Stimulated activated effector memory CD8-positive, alpha-beta T cell treated with anti-CD3 and anti-CD28 coated beads, Interleukin-12 subunit alpha, Interleukin-12 subunit beta, amount 100 ng/mL, for 72 hours (primary cell): ENCODE measurements around the gene STPG1.

Source experiments
- ATAC-seq: fragments of 150-1000 bp; cut with Tn5 transposase; 2 replicates; pipeline ENCODE4 v1.10.0; 2021
- DNase-seq, 2 donors: peaks; one replicate each; pipeline ENCODE4 v3.0.0; 2021 to 2022; ENCODE audit warnings: low spot score in 2 of 2
- H3K27ac Mint-ChIP-seq: one replicate; pipeline ENCODE4 v1.8.0; 2022; ENCODE audit warnings: mild to moderate bottlenecking, mixed read lengths
- H3K36me3 Mint-ChIP-seq: one replicate; pipeline ENCODE4 v1.8.0; 2022; ENCODE audit warnings: mild to moderate bottlenecking, mixed read lengths
- H3K4me1 Mint-ChIP-seq: one replicate; pipeline ENCODE4 v1.8.0; 2022; ENCODE audit warnings: mixed read lengths
- H3K4me3 Mint-ChIP-seq: one replicate; pipeline ENCODE4 v1.8.0; 2022; ENCODE audit warnings: mild to moderate bottlenecking, mixed read lengths
- H3K9me3 Mint-ChIP-seq: one replicate; pipeline ENCODE4 v1.8.0; 2022; ENCODE audit warnings: mixed read lengths

STPG1 gene

DNA sequence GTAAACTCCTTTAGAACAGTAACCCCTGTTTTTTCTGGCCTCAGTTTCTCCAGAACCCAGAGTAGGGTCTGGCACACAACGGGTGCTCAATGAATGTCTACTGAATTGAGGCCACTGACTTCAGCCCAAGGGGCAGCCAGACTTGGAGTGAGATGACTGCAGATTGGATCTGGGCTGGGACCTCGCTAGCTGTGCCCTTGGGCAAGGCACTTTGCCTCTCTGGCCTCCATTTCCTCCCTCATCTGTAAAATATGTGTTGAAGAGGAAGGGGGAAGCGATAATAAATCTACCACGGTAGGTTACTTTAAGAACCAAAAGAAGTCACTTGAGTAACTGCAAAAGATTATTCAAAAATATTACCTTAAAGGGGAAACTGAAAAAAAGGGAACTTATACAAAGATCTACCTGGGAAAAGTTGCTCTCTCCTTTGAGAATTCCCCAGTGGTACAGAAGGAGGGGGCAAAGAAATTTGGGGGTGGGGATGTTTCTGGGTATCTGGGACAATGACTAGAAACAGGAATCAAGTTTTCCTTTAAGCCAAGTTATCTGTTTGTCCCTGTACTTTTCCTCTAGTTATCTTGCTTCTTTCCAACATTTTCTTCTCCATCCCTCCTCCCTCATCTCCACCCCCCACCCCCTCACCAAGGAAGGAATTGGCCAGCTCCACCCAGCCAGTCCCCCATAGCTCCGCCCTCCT lies 94.8 kb downstream of the STPG1 start:
- H3K36me3 Mint-ChIP-seq: peaks cover 5% of the 10 kb centered on the region
- no peak overlapping the region for H3K27ac Mint-ChIP-seq

DNA sequence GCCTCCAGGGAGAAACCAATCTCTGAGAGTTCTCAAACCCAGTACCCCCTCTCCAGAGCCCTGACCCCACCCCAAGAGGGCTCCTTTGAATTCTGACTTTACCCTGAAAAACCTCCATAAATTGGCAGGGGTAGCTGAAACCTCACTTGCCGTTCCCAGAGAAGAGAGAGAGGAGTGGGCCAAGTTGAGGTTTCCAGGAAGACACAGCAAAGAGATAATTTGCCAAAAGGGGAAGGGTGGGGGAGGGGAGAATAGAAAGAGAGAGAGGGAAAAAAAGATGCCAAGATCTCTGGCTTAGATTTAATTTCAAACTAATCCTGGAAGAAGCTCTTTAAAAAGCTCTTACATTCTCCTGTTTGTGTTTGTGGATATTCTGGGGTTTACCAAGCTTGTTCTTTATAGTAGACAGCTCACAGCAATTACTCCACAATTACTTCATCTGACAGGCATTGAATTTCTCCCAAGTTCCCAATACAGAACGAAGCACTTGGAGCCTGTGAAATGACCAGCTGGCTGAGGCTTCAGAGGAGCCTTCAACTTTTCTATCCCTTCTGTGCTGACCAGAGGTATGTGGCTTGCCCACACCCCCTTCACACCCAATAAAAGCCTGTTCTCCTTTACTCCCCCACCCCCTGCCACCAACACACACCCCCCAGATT lies 95.5 kb downstream of the STPG1 start:
- peaks cover 5% of the 10 kb centered on the region for H3K36me3 Mint-ChIP-seq
- peaks cover 42% of the 10 kb centered on the region for H3K4me1 Mint-ChIP-seq
- no peak for ATAC-seq
- no peak overlapping the region for H3K27ac Mint-ChIP-seq
- no peak overlapping the region for H3K4me3 Mint-ChIP-seq
- no peak for DNase-seq
- no peaks in the 10 kb centered on the region for H3K9me3 Mint-ChIP-seq

More for the DNA sequence above, 94.8 kb downstream of the STPG1 start:
- DNase-seq: no peak
- no peak for ATAC-seq
- peak overlapping the region; percentile 46 for H3K4me3 Mint-ChIP-seq
- peaks cover 42% of the 10 kb centered on the region for H3K4me1 Mint-ChIP-seq
- H3K9me3 Mint-ChIP-seq: no peaks in the 10 kb centered on the region

DNA sequence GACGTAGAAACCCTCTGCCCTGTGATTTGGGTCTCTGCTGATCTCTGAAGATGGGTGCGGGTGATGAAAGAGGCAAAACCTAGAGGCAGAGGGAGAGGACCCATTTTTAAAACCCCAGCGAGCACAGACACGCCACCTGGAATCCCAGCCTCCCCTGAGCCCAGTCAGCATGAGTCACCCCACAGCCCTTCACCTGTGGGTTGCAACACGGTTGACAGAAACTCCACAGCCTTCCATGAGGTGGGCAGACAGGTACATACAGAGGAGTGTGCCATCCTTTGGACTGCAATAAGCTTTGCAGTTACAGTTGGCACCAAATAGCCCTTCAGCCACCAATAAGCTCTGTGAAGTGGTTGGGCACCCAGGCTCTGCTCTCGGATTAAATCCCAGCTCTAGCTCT lies 96.5 kb downstream of the STPG1 start:
- Mint-ChIP-seq H3K4me1 (peaks cover 38% of the 10 kb centered on the region), H3K9me3 (no peaks in the 10 kb centered on the region), H3K4me3 (no peak overlapping the region), H3K27ac (no peak overlapping the region), H3K36me3 (peaks cover 5% of the 10 kb centered on the region)
- DNase-seq (no peak), ATAC-seq (no peak)

DNA sequence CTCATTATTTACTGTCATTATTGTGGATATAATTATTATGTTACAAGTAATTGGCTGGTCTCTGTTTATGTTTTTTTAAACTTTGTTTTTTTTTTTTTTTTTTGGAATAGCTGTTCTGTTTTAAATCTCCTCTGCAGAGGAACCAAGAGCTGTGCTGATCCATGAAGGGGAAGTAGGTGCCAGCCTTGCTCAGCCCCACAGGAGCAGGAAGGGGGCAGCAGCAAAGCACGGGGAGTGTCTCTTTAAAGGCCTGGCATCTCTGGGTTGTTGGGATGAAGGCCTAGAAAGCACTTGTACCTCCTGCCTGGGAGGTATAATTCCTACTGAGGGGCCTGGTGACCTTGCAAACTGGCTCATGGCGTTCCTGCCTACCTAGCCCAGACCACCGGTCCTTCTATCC lies 96.9 kb downstream of the STPG1 start:
- ATAC-seq (no peak), DNase-seq (no peak)
- no peak overlapping the region for H3K4me3 Mint-ChIP-seq
- peaks cover 34% of the 10 kb centered on the region for H3K4me1 Mint-ChIP-seq
- H3K9me3 Mint-ChIP-seq: no peaks in the 10 kb centered on the region
- no peak overlapping the region for H3K27ac Mint-ChIP-seq
- H3K36me3 Mint-ChIP-seq: peaks cover 5% of the 10 kb centered on the region

DNA sequence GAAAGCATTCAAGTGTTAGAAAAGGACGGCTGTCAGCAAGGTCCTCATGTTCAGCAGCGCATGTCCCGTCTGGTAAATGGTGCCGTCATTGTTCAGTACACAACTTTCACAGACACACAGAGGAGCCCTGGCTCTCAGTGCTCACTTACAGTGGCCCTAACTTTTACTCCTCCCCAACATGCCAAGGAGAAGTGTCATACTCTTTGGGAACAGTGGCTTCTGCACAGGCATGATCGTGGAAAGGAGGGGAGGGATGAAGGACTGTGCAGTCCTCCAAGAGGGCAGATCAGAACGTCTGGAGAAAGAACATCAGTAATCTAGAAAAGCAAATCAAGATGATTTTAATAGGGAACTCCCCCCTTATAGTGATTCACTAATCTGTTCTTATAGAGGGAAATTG lies 98.2 kb downstream of the STPG1 start:
- H3K27ac Mint-ChIP-seq: no peak overlapping the region
- ATAC-seq: no peak
- no peaks in the 10 kb centered on the region for H3K9me3 Mint-ChIP-seq
- peaks cover 21% of the 10 kb centered on the region for H3K4me1 Mint-ChIP-seq
- no peak overlapping the region for H3K4me3 Mint-ChIP-seq
- no peak for DNase-seq
- peaks cover 5% of the 10 kb centered on the region for H3K36me3 Mint-ChIP-seq

DNA sequence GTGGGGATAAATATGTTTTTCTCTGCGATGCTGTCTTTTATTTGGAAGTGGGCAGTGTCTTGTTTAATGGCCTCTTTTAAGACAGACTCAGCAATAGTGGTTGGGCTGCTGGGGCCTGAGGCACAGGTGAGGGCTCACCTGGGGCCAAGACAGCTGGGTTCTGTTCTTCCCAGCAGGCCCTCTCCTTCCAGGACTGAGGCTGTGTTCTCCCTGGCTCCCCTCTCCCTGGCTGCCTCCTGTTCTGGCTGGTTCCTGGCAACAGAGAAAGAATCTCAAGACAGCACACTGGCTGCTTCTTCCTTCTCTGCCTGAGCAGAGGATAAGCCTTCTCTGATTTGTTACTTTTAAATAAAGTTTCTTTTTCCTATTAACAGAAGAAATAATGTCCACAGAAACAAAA lies 101.8 kb downstream of the STPG1 start:
- no peak for DNase-seq
- no peak overlapping the region for H3K27ac Mint-ChIP-seq
- no peak overlapping the region for H3K4me3 Mint-ChIP-seq
- H3K4me1 Mint-ChIP-seq: no peaks in the 10 kb centered on the region
- ATAC-seq: no peak
- H3K9me3 Mint-ChIP-seq: no peaks in the 10 kb centered on the region
- no peaks in the 10 kb centered on the region for H3K36me3 Mint-ChIP-seq

DNA sequence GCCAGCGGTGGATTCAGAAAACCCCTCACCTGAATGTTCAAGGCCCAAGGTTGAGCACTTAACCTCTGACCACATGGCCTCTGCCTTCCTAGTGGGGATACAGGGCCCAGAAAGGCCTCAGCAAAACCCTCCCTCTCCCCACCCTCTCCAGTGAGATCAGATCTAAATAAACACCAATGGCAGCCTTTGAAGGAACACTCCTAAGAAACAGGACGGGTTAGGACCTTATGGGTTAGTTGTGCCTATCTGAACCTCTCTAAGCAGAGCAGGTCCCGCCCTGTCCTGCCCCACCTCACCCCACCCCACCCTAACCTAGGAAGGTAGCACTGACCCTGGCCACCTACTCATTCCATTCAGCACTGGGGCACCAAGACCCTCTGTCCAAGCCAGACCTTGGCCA lies 102.3 kb downstream of the STPG1 start:
- DNase-seq (no peak), ATAC-seq (no peak)
- Mint-ChIP-seq H3K4me3 (no peak overlapping the region), H3K27ac (no peak overlapping the region), H3K9me3 (no peaks in the 10 kb centered on the region), H3K4me1 (no peaks in the 10 kb centered on the region), H3K36me3 (no peaks in the 10 kb centered on the region)

DNA sequence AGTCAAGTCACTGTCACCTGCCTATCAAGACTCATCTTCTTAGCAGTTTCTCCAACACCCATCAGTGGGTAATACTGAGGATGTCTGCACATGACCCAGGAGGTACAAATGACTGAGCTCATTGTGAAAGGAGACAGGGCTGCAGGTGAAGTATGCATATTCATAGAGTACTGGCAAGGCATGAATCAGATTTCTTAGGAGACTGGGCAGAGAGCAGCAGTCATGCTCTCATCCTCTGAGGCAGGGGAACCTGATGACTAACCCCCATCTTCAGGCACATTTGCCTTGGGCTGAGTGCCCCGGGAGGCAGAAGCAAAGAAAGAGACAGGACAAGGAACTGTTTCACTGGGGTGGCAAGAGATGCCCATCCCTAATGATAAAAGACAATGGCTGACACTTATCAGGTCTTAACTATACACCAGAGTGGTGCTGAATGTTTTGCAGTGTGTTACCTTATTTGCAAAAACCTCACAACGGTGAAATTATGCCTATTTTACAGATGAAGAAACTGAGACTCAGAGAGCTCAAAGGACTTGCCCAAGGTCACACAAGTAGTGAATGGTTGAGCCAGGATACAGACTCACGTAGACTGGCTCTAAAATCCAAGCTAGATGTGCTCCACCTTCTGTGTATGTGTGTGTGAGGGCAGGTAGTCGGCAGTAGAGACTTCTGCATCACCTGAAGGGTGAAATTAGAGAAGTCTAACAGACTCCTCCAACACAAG lies 103.7 kb downstream of the STPG1 start:
- H3K27ac Mint-ChIP-seq: no peak overlapping the region
- H3K36me3 Mint-ChIP-seq: no peaks in the 10 kb centered on the region
- ATAC-seq (peak; percentile 99), DNase-seq (no peak)
- no peaks in the 10 kb centered on the region for H3K4me1 Mint-ChIP-seq
- H3K4me3 Mint-ChIP-seq: no peak overlapping the region
- no peaks in the 10 kb centered on the region for H3K9me3 Mint-ChIP-seq

DNA sequence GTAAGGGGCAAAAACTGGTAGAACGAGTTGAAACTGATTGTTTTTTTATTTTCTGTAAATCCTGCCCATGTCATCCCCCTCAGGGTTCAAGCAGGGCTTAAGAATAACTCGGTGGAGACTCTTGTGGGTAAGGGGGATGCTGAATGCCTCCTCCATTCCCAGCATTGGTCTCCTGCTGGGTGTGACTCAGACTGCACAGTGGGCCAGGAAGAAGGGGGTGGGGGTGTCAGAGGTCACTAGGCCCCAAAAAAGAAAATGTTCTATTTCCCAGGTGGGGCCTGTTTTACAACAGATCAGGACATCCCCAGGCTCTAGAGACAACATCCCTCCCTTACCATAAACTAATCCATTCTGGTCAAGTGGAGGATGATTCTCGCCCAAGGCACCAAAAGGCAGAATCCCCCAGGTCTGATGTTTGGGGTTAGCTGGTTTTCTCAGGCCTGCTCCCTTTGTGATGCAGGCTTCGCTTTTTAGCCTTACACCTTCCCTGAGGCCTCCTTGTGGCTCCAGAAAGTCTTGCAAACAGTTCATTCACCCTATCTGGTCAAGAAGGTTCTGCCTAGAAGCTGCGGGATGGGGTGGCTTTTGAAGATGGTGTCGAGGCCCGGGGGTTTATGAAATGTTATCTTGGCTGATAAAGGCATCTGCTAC lies 105.1 kb downstream of the STPG1 start:
- no peaks in the 10 kb centered on the region for H3K36me3 Mint-ChIP-seq
- H3K27ac Mint-ChIP-seq: no peak overlapping the region
- H3K9me3 Mint-ChIP-seq: no peaks in the 10 kb centered on the region
- no peak overlapping the region for H3K4me3 Mint-ChIP-seq
- ATAC-seq (no peak), DNase-seq (no peak)
- no peaks in the 10 kb centered on the region for H3K4me1 Mint-ChIP-seq
